HG03039 (cell line): ENCODE data around the gene IL4I1.
A peak's percentile ranks its signal among the peaks of the same experiment; 100 is the strongest.

ENCODE experiments used
- ATAC-seq: cut with Tn5 transposase; IDR thresholded peaks from one replicate; pipeline ENCODE4 v1.9.1; 2021; ENCODE audit warnings: mild to moderate bottlenecking, moderate library complexity; ENCODE audit not compliant: unreplicated experiment

The IL4I1 gene

DNA sequence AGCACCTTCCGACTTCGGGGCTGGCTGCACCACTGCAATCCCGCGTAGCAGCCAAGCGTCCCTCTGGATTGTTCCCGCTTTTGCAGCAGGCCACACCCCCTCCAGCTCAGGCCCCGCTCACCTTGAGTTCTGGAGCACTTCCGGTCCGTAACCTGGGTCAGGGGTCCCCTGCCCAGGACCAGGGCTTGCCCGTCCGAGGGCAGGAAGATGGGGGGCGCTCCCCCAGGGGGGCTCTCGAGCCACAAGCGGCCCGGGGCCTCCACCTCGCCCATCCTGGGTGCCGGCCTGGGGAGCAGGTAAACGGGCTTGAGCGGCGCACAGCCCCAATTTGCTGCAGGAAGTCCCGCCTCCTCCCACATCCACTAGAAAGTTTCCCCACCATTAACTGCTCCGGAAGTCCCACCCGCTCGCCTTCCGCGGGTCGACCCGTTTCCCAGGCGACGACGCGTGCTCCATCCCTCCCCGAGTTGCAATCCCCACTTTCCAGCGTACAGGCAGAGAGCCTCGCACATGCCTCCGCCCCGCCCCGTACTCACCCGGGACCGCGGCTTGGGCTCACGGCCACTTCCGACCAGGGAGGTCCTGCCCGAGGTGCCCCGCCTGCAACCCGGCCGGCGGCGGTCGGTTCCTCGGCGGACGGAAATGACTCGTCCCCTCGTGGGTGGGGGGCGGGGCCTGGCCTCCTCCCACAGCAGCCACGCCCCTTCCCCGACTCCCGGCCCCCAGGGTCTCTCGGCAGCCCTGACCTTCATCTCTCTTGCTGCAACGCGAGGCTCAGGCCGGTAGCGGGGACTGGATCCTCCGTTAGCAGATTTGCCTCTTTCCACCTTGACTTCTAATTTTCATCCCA, 29.5 kb downstream of the IL4I1 start, which contains the start of gene PNKP:
Gene PNKP (minus strand): TSS at position 644 of the 850 bp plus-strand sequence. CDS start 372 bp downstream, at position 272.
- peak; percentile 35 for ATAC-seq

DNA sequence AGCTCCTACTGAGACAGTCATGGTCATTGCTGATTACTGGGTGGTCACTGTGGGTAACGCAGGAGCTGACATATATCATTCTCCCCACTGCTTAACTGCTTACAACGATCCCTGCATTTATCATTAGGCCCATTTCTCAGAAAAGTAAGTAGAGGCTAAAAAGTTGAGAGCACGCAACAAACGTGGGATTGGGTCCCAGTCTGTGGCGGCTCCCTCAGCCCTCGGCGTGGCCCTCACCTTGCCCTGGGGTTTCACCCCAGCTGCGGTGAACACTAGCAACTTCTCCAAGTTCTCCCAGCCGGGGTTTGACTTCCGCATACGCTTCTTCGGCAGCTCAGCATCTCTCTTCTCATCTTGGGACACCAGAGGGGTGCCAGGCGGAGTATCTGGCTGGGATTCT, 31.8 kb downstream of the IL4I1 start:
- no peak for ATAC-seq

DNA sequence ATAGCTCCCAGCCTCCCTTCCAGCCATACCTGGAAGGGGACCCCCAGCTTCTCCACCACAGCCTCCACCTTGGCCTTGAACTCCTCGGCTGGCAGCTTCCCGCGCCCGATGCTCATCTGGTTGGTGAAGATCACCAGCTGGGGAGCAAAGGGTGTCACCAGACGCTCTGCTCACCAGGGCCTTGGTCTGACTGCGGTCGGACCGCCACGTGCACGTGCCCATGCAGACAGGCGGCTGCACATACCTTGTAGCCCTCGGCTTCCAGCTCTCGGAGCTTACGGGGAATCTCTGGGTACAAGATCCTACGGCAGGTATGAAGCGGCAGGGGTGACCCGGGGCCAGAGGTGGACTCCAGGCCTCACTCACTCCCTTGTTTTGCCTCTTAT, 32.8 kb downstream of the IL4I1 start:
- ATAC-seq: no peak

DNA sequence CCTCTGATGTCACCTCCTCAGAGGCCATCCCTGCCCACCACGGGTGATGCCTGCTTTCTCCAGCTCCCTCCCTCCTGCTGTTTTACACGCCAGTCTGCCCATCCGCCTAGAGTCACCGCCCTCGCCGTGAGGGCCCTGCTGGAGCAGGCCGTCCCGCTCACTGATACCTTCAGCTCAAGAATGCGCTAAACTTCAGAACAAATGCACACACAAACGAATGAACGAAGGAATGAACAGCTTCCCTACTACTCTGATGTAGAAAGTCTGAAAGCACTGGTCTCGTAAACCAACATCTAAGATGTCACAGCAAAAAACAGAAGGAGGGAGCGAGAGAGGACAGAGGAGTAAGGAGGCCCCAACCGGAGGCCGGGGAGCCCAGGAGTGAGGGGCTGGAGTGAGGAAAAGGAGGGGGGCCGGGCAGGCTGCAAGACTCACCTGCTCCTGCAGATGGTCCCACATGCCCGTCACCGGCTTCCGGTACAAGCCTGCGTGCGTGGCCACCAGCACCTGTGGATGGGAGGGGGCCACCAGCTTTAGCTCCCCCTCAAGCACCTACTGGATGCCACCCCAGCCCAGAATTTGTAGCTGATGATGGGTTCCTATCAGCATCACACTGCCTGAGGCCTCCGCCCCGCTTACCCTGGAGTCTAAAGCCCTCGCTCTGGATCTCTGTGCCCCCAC, 33.3 kb downstream of the IL4I1 start:
- ATAC-seq: no peak

DNA sequence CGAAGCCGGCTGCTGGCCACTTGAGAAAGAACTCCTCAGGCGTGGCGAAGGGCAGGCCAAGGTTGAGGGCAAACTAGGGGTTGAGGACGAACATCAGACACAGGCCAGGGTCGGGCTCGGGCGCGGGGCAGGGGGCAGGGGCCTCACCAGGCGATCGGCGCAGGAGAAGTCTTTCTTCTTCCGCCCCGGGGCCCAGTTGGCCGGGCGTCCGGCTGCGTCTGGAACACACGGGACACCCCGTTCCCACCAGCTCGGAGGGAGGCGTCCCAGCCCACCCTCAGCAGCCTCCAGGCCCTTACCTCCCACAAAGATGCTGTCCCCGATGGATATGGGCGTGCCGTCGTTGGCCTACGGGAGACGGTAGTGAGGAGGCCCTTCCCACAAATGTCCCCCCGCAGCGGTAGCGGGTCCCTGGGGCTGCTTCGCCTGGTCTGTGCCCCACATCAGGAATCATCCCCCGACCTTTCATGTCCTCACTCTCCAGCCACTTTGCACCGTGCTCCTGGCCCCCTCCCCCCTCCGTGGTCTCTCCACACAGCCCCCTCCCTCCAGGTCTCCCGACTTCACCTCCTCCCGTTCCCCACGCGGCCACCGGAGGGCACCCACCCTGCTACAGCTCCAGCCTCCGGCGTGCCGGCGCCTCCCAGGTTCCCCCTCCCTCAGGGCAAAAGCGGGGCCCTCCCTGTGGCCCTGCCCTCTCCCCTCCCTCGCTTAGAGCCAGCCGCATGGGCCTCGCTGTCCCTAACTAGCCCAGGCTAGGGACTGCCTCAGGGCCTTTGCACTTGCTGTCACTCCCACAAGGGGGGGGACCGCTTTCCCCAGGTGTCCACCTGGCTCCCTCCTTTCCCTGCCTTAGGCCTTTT, 34.1 kb downstream of the IL4I1 start:
- no peak for ATAC-seq

DNA sequence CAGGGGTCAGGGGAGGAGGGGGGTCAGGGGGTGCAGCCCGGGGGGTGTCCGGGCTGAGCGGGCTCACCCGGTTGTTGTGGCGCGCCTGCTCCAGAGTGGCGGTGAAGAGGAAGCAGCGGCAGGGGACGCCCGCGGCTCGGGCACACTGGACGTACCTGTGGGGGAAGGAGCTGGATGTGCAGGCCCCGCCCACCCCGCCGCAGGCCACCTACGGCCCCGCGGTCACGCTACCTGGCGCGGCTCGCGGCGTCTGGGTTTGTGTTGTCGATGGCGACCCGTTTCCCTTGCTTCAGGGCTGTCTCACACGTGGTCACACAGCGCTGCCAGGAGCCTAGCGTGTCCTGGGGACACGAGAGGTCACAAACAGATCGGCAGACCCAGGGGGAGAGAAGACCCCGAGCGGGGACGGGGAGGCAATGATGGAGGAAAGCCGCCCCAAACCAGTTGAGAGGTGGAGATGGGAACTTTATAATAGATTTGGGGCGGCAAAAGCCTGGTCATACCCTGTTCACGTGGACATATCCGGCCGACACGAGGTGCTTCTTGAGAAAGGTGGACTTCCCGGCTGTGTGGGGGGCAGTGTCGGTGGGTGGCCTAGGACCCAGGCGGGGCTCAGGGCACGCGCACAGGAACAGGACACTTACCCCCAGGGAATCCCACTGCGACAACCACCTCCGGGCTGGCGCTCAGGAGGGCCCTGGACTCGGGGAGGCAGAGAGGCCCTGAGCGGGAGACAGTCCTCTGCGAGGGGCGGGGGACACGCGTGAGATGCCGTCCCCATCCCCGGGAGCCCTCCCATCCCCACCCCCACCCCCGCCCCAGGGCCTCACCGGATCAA, 34.9 kb downstream of the IL4I1 start:
- no peak for ATAC-seq

DNA sequence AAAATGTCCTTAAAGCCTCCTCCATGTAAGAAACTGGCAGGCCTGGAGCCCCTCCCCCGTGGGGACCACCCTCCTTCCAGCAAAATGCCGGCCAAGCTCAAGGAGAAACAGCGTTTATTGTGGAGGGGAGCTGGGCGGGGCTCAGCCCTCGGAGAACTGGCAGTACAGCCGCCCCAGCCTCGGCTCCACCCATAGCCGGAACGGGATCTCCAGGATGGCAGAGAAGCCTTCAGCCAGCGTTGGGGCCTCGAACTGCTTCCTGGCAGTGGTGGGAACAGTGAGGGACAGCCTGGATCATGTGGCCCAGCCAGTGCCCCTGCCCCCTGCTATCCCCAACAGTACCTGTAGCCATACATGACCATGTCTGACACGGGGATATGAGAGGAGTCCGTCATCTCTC, 35.6 kb downstream of the IL4I1 start:
- ATAC-seq: no peak

DNA sequence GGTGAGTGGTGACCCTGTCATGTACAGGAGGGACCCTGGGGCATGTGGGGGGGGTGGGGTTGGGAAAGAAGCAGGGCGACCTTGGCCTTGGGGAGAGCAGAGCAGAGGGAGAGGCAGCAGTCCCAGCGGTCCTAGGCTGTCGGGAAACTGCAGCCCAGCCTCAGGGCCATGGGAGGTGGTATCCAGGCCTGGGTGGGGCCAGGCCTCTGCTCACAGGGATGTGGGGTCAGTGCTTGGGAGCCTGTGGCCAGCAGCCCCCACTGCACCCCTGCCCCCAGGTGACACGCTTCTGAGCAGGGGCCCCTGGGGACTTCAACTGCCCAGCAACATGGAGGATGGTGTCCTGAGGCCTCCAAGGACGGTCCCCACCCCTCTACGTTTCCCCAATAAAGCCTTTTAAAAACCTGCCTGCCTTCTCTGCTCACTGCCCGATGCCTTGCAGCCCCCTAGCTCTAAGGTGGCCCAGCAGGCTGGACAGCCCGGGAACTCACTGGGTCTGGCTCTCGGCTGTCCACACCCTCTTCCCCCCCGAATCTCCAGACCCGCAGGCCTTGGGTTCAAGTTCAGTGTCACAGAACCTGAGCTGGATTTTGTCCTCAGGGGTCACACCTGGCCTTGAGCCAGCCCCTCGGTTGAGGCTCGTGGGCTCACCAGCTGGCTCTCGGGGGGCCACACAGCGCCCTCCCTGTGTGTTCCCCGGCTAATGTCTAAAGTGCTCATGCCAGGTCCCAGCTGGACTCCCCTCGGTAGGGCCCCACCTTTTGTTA, 36.2 kb downstream of the IL4I1 start:
- ATAC-seq: no peak

DNA sequence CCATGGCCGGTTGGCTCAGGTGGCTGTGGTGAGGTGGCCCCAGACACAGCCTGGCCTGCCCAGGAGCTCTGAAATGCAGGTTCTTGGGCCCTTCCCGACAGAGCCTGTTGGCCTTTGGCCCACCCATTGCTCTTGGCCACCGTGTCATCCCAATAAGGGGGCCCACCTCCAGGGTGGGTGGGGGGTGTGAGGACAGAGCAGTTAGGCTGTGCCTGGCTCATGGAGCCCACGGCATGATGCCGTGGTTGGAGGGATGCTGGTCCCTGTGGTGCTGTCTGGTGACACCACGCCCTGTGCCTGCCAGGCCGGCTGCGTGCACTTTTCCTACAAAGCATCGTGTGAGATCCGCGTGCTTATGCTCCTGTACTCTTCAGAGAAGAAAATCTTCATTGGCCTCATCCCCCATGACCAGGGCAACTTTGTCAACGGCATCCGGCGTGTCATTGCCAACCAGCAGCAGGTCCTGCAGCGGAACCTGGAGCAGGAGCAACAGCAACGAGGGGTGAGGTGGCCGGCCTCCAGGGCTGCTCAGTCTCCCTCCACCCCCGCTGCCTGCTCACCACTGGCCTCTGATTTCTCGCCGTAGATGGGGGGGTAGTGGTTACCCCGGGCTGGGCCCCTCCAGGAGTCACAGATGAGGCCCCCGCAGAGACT, 36.9 kb downstream of the IL4I1 start:
- no peak for ATAC-seq

DNA sequence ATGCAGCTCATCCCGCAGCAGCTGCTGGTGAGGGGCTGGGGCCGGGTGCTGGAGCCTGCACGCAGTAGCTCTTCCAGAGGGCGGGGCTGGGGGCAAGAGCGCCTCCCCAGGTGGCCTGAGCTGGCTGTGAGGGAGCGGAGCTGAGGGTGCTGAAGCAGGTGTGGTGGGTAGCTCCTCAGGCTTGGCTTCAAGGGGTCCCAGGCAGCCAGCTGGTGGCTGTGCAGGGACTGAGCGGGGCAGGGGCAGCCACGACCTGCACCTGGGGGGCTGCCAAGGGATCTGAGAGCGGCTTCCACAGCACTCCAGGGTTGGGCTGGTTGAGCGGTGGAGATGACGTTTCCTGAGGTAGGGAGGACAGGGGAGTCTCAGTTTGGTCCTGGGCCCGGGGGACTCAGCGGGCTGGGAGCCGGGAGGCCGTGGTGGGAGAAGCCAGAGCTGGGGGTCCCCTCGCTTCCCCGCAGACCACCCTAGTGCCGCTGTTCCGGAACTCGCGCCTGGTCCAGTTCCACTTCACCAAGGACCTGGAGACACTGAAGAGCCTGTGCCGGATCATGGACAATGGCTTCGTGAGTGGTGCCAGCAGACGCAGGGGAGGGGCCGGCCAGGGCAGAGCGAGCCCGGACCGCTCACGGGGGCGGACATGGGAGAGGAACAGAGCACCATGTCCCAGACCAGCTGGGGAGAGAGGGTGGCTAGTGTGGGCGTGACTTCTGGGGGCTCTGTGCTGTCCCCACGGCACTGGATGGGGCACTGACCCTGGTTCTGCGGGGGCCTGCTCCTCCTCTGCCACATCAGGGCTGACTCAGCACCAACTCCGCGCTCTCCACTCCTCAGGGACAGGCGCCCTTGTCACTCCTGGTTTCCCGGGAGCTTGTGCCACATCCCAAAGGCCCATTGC, 38.4 kb downstream of the IL4I1 start:
- ATAC-seq: no peak

DNA sequence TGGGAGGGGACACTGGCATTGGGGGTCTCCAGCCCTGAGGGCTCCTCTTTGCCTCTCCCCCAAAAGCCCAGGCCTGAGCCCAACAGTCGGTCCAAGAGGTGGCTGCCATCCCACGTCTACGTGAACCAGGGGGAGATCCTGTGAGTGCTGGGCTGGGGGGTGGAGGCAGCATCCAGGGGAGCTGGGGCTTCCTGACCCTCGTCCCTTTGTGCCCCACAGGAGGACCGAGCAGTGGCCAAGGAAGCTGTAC, 38.9 kb downstream of the IL4I1 start:
- no peak for ATAC-seq

DNA sequence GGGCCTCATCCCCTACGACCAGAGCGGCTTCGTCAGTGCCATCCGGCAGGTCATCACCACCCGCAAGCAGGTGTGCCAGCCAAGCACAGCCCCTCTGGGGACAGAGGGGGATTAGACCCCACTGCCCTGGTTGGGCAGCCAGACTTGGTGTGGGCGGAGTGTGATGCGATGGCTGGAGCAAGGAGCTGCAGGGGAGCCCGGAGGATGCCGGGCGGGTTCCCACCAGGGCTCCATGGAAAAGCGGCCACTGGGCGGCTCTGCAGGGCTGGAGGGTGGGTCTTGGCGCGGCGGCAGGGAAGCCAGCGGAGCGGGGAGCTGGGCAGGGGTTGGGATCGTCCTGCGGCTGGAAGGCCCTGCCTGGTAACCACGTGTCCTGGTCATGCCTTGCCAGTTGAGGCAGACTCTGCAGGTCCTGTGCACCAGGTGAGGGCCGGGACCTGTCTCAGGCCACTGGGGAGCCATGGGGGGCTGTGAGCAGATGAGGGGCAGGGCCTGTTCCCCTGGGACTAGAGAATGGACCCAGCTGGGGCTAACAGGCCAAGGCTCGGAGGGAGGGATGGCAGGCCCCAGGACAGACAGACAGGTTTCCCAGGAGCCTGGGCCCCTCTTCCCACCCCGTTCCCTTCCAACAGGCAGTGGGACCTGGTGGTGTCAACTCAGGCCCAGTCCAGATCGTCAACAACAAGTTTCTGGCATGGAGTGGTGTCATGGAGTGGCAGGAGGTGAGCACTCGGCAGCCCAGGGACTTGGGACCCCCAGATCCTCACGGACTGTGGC, 39.4 kb downstream of the IL4I1 start:
- no peak for ATAC-seq

DNA sequence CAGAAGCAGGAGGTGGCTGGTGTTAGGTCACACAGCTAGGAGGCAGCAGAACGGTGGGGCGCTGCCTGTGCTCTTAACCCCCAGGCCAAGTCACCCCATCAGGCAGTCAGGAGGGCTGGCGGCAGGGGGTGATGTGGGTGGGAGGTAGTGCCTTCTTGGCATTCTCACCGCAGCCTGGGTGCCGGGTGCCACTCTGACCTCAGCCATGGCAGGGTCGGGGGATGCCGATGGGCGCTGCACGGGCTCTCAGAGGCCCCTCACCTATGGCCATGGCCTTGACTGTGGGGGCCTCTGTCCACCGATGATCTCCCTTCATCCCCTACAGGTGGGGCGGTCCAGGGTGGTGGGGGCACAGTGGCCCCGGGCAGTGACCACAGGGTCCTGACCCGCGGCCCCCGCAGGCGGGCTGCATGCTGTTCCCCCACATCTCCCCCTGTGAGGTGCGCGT, 40.1 kb downstream of the IL4I1 start:
- ATAC-seq: no peak

DNA sequence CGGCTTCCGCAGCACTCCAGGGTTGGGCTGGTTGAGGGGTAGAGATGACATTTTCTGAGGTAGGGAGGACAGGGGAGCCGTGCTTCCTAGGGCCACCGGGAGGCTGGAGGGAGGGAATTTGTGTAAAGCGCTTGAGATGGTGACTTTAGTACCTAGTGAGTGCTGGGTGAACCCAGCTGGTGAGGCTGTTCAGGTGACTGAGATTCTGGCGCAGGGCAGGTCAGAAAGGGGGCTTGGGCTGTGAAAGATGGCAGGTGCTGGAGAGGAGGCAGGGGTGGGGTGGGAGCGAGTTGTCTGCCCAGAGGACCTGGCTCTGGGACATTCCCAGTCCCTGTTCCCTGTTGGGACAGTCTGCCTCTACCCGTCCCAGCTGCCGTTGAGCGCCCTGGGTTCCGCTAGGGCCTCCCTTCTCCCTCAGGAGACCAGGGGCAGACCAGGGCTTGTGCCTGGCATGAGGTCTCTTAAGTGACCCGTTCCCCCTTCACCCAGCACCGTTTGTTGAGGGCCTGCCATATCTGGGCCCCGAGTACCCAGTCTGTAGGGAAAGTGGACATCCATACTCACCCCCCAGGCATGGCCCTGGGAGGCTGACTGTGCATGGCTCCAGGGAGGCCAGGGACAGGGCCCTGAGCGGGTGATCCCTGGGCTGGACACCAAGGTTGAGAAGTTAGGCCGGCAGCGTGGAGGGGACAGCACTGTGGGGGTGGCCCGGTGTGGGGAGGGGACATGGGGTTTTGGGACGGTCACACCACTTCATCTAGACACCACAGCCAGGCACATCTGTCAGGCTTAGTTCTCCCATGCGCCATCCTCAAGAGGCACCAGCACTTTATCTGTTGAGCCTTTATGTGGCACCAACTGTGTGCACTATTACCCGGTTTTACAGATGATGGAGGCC, 40.8 kb downstream of the IL4I1 start:
- no peak for ATAC-seq

DNA sequence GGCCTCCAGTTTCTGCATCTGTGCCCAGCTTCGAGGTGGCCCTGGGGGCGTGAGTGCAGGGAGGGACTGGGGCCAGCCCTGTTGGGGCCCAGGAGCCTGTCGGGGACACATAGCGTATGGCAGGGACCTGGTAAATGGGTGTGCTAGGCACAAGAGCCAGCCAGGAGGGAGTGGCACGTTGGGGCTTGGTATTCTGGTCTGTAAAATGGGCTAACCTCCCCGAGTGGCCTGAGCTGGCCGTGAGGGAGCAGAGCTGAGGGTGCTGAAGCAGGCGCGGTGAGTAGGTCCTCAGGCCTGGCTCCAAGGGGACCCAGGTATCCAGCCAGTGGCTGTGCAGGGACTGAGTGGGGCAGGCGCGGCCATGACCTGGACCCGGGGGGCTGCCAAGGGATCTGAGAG, 41.4 kb downstream of the IL4I1 start:
- no peak for ATAC-seq

DNA sequence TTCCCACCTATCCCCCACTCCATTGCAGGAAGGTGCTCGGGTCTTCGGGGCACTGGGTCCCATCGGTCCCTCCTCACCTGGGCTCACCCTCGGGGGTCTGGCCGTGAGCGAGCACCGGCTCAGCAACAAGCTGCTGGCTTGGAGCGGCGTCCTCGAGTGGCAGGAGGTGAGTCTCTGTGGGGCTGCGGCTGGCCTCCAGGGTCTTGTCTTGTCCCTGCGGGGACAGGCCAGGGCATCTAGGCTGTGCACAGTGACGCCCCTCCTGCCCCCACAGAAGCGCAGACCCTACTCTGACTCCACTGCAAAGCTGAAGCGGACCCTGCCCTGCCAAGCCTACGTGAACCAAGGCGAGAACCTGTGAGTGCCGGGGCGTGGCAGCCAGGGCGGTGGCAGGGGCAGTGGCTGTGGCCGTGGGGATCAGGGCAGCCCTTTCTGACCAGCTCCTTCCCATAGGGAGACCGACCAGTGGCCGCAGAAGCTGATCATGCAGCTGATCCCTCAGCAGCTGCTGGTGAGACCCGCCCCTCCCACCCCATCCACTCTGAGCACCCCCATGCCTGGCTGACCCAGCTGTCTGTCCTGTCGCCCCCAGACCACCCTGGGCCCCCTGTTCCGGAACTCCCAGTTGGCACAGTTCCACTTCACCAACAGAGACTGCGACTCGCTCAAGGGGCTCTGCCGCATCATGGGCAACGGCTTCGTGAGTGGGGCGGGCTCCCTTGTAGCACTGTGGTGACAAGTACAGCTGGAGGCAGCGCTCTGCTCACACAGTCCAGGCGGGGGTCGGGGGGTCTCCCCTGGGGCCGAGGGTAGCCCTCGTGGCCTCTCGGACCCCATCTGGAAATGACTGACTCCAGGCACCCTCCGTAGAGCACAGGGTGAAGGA, 42.1 kb downstream of the IL4I1 start:
- ATAC-seq: no peak
